Mucosa of rectum (tissue), 2 donors: Measurements from ENCODE around the gene TMEM108.

ENCODE experiments used
- H3K27ac ChIP-seq, 2 donors: one replicate each; pipeline ENCODE4 v1.7.0; 2013; ENCODE audit warnings: inconsistent platforms in 2 of 2, low read depth in 2 of 2, low read length in 2 of 2
- H3K27me3 ChIP-seq, 2 donors: one replicate each; pipeline ENCODE4 v1.7.0; 2013; ENCODE audit warnings: low read length in 2 of 2; ENCODE audit not compliant: control insufficient read depth in 2 of 2, insufficient read depth in 2 of 2
- H3K36me3 ChIP-seq, 2 donors: one replicate each; pipeline ENCODE4 v1.7.0; 2013; ENCODE audit warnings: low read length in 2 of 2; ENCODE audit not compliant: control insufficient read depth in 2 of 2, insufficient read depth in 2 of 2
- H3K4me1 ChIP-seq, 2 donors: one replicate each; pipeline ENCODE4 v1.7.0; 2013; ENCODE audit warnings: low read length in 2 of 2, mild to moderate bottlenecking in 1 of 2; ENCODE audit not compliant: control insufficient read depth in 2 of 2, insufficient read depth in 2 of 2
- H3K4me3 ChIP-seq, 2 donors: one replicate each; pipeline ENCODE4 v1.7.0; 2013; ENCODE audit warnings: low read length in 2 of 2
- H3K9ac ChIP-seq, 2 donors: one replicate each; pipeline ENCODE4 v1.7.0; 2013; ENCODE audit warnings: low read length in 2 of 2, low read depth in 1 of 2, mild to moderate bottlenecking in 1 of 2
- H3K9me3 ChIP-seq, 2 donors: one replicate each; pipeline ENCODE4 v1.7.0; 2013; ENCODE audit warnings: low read length in 2 of 2; ENCODE audit not compliant: control insufficient read depth in 2 of 2
- donor health status: healthy.
- donor health status: Normal muscosa, but diverticular disease.

Gene TMEM108

GRCh38 chr3:133278260-133279043 lies 240.3 kb downstream of the TMEM108 start:
- Histone ChIP-seq H3K4me3 (no peak overlapping the region), H3K36me3 (no peaks in the 10 kb centered on the region), H3K9me3 (no peaks in the 10 kb centered on the region)

GRCh38 chr3:133280586-133280985 lies 242.4 kb downstream of the TMEM108 start:
- no peak overlapping the region for H3K4me3 ChIP-seq
- no peak overlapping the region for H3K9ac ChIP-seq
- no peaks in the 10 kb centered on the region for H3K27me3 ChIP-seq
- no peaks in the 10 kb centered on the region for H3K4me1 ChIP-seq
- H3K9me3 ChIP-seq = no peaks in the 10 kb centered on the region
- no peak overlapping the region for H3K27ac ChIP-seq
- no peaks in the 10 kb centered on the region for H3K36me3 ChIP-seq

More at GRCh38 chr3:133278260-133279043, 240.3 kb downstream of the TMEM108 start:
- Histone ChIP-seq H3K27me3 (no peaks in the 10 kb centered on the region), H3K9ac (no peak overlapping the region), H3K4me1 (no peaks in the 10 kb centered on the region), H3K27ac (no peak overlapping the region)

- Histone ChIP-seq H3K36me3 (no peaks in the 10 kb centered on the region), H3K9me3 (no peaks in the 10 kb centered on the region), H3K9ac (no peak overlapping the region), H3K4me3 (no peak overlapping the region), H3K27ac (no peak overlapping the region), H3K4me1 (no peaks in the 10 kb centered on the region), H3K27me3 (no peaks in the 10 kb centered on the region)
These were observed 244.0 kb downstream of the TMEM108 start for GRCh38 chr3:133282236-133282635.

GRCh38 chr3:133283958-133284807 lies 246.0 kb downstream of the TMEM108 start:
- Histone ChIP-seq H3K4me1 (no peaks in the 10 kb centered on the region), H3K4me3 (no peak overlapping the region), H3K36me3 (no peaks in the 10 kb centered on the region), H3K9me3 (no peaks in the 10 kb centered on the region), H3K27ac (no peak overlapping the region), H3K9ac (no peak overlapping the region), H3K27me3 (no peaks in the 10 kb centered on the region)

GRCh38 chr3:133289322-133289721 lies 251.1 kb downstream of the TMEM108 start:
- Histone ChIP-seq H3K36me3 (no peaks in the 10 kb centered on the region), H3K27ac (no peak overlapping the region), H3K27me3 (no peaks in the 10 kb centered on the region), H3K9me3 (no peaks in the 10 kb centered on the region), H3K9ac (no peak overlapping the region), H3K4me1 (no peaks in the 10 kb centered on the region), H3K4me3 (no peak overlapping the region)

- Histone ChIP-seq H3K27me3 (no peaks in the 10 kb centered on the region), H3K4me3 (no peak overlapping the region), H3K9me3 (no peaks in the 10 kb centered on the region), H3K36me3 (no peaks in the 10 kb centered on the region), H3K4me1 (no peaks in the 10 kb centered on the region), H3K27ac (no peak overlapping the region), H3K9ac (no peak overlapping the region)
These were observed 254.1 kb downstream of the TMEM108 start for GRCh38 chr3:133292296-133292695.

GRCh38 chr3:133293397-133294110 lies 255.4 kb downstream of the TMEM108 start:
- no peaks in the 10 kb centered on the region for H3K36me3 ChIP-seq
- no peak overlapping the region for H3K27ac ChIP-seq
- H3K9ac ChIP-seq = no peak overlapping the region

GRCh38 chr3:133294253-133294652 lies 256.1 kb downstream of the TMEM108 start:
- no peaks in the 10 kb centered on the region for H3K36me3 ChIP-seq
- H3K27ac ChIP-seq = no peak overlapping the region
- no peaks in the 10 kb centered on the region for H3K4me1 ChIP-seq

More at GRCh38 chr3:133293397-133294110, 255.4 kb downstream of the TMEM108 start:
- no peaks in the 10 kb centered on the region for H3K9me3 ChIP-seq
- no peaks in the 10 kb centered on the region for H3K4me1 ChIP-seq
- H3K27me3 ChIP-seq = no peaks in the 10 kb centered on the region
- H3K4me3 ChIP-seq = no peak overlapping the region

GRCh38 chr3:133295199-133295901 lies 257.2 kb downstream of the TMEM108 start:
- no peaks in the 10 kb centered on the region for H3K9me3 ChIP-seq
- no peak overlapping the region for H3K9ac ChIP-seq
- H3K4me1 ChIP-seq = no peaks in the 10 kb centered on the region
- H3K27ac ChIP-seq = no peak overlapping the region
- no peak overlapping the region for H3K4me3 ChIP-seq
- H3K36me3 ChIP-seq = no peaks in the 10 kb centered on the region
- no peaks in the 10 kb centered on the region for H3K27me3 ChIP-seq

More at GRCh38 chr3:133294253-133294652, 256.1 kb downstream of the TMEM108 start:
- no peak overlapping the region for H3K9ac ChIP-seq
- H3K4me3 ChIP-seq = no peak overlapping the region
- no peaks in the 10 kb centered on the region for H3K9me3 ChIP-seq
- no peaks in the 10 kb centered on the region for H3K27me3 ChIP-seq
